Activated CD4-positive, CD25-positive, alpha-beta regulatory T cell treated with anti-CD3 and anti-CD28 coated beads, Interleukin-2, amount 50 U/mL, for 16 hours (primary cell): ENCODE measurements around the gene EVI5L.
"Not testable (repeated sequence)": the region's sequence is repeated elsewhere in the genome, so short reads cannot be mapped to it uniquely, and the experiment has no call there.

Experiments
- DNase-seq: peaks from one replicate; pipeline ENCODE4 v3.0.0-alpha.2; 2020; ENCODE audit warnings: low read depth, low spot score

Gene EVI5L

GRCh38 chr19:7816040-7816439 lies 14.0 kb upstream of the EVI5L start:
- DNase-seq: not testable (repeated sequence)

DNA sequence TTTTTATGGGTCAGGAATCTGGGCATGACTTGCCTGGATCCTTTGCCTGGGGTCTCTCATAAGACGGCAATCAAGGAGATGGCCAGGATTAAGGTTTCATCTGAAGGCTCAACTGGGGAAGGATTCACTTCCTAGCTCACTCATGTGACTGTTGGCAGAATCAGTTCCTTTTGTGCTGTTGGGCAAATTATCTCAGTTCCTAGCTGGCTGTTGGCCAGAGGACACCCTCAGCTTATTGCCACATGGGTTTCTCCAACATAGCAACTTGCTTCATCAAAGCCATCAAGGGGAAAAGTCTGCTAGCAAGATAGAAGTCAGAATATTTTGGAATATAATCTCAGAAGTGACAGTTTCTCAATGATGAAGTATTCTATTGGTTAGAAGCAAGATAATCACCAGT lies 12.2 kb upstream of the EVI5L start:
- no peak for DNase-seq

DNA sequence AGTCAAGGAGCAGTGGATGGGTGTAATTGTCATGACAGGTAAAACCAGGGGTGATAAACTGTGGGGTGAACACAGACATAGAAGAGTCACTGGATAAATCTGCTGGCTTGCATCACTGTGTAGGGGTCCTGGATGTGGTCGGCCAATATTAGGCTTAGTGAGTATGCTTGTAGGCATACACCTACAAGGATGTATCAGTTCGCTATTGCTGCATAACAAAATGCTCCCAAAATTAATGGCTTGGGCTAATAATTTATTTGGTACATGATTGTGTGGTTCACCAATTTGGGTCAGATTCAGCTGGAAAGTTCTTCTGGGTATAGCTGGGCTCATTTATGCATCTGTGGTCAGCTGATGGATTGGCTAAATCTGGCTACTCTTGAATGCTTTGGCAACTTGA lies 11.2 kb upstream of the EVI5L start:
- no peak for DNase-seq

GRCh38 chr19:7819337-7819736 lies 10.7 kb upstream of the EVI5L start:
- DNase-seq: no peak

DNA sequence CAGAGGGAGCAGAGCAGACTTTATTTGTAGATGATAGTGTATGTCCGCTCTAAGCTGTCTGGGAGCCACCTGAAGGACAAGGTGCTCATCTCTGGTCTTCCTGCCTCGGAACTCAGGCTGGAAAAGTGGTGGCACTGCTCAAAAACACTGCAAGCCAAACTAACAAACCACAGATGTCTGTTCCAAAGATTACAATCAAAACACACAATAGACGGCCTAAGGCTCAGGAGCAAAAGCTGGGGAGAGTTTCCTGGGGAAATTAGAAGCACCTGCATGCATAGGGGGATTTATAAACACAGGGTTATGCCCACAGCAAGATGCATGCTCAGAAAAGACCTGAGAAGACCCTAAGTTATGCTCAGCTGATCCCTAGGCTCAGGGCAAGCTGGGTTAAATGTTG lies 9.4 kb upstream of the EVI5L start:
- DNase-seq: no peak

DNA sequence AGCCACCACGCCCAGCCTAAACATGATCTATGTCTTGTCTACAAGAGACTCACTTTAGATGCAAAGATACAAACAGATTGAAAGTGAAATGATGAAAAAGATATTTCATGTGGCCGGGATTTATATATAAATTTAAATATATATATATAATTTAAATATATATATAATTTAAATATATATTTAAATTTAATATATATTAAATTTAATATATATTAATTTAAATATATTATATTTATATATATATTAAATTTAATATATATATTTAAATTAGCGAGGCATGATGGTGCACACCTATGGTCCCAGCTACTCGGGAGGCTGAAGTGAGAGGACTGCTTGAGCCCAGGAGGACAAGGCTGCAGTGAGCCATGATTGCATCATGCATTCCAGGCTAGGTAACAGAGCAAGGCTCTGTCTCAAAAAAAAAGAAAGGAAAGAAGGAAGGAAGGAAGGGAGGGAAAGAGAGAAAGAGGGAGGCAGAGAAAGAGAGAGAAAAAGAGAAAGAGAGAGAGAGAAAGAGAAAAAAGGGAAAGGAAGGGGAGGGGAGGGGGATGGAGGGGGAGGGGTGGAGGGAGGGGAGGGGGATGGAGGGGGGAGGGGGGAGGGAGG lies 7.0 kb upstream of the EVI5L start:
- no peak for DNase-seq

DNA sequence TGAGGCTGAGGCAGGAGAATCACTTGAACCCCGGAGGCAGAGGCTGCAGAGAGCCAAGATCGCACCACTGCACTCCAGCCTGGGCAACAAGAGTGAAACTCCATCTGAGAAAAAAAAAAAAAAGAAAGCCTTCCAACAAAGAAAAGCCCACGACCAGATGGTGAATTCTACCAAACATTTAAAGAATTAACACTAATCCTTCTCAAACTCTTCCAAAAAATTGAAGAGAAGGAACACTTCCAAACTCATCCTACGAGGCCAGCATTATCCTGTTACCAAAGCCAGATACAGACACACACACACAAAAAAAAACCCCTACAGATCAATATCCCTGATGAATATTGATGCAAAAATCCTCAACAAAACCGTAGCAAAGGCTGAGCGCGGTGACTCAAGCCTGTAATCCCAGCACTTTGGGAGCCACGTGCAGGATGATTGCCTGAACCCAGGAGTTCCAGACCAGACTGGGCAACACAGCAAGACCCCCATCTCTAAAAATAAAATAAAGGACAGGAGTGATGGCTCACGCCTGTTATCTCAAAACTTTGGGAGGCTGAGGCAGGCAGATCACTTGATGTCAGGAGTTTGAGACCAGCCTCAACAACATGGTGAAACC lies 6.2 kb upstream of the EVI5L start:
- DNase-seq: no peak

GRCh38 chr19:7829166-7829520 lies 875 bp upstream of the EVI5L start:
- DNase-seq: no peak

DNA sequence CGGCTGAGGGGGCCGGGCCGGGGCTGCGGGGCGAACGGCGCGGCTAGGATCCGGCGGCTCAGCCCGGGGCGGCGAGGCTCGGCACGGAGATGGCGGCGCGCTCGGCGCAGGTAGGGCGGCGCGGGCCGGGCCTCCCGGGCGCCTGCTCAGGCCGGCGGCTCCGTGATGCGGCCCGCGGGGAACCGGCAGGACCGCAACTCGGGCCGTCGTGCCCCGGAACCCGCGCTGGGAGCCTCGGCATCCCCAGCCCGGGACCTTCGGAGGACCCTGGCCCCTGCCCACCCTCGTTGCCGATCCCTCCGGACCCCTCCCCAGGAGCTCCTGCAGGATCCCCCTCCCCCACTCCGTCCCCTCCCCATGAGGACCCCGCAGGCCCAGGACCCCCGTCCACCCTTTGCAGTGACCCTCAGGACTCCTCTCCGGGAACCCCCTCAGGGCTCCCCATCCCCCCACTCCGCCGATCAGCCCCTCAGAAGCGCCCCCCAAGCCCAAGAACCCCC lies 304 bp downstream of the EVI5L start:
- DNase-seq: no peak

DNA sequence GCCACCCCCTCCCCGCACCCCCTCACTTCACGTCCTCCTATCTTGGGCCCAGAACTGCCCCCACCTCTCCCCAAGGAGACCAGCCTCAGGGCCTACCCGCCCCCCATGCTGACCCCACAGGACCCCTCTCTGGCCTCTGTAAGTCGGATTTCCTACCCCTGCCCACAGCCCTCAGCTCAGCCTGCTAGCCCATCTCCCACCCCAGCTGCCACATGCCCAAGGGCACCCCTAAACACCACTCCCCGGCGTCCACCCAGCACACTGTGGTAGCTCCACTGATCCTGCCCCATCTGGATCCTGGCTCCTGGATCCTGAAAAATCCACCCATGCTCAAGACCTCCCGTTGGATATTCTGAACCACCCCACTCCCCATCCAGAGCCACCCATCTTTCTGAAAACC lies 805 bp downstream of the EVI5L start:
- DNase-seq: no peak

GRCh38 chr19:7831452-7831851 lies 1.4 kb downstream of the EVI5L start:
- no peak for DNase-seq

DNA sequence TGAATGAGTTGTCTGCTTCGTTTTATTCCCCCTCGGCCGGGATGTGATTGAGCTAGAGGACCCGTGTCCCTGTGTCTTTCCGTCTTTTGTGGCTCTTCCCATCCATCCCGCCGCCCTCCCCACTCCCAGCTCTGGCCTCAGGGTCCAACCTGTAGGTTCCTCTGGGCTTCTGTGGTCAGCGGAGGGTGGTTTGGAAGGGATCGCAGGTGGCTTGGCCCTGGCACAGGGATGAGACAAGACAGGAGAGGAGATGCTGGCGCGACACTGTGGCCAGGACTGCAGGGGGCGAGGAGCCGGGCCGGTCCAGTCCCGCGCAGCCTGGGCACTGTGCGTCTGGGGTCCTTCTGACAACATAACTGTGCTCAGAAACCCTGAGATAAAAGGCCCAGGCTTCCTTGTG lies 2.0 kb downstream of the EVI5L start:
- DNase-seq: no peak

DNA sequence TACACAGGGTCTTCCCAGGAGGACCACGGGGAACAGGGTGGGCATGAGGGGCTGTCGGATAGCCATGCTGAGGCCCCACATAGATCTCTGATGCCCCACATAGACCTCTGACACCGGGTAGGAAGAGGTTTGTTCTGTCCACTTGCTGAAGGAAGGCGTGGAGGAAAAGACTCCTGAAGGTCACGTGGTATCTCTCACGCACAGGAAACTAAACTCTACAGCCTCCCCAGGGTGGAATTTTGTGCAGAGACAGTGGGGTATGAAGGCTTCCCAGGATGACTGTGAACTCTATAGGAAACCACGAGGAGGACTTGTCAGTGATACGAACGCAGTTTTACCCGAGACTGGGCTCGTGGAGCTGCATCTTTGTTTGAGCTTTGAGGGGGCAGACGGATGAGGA lies 2.8 kb downstream of the EVI5L start:
- DNase-seq: no peak

GRCh38 chr19:7833225-7834099 lies 3.4 kb downstream of the EVI5L start:
- no peak for DNase-seq

DNA sequence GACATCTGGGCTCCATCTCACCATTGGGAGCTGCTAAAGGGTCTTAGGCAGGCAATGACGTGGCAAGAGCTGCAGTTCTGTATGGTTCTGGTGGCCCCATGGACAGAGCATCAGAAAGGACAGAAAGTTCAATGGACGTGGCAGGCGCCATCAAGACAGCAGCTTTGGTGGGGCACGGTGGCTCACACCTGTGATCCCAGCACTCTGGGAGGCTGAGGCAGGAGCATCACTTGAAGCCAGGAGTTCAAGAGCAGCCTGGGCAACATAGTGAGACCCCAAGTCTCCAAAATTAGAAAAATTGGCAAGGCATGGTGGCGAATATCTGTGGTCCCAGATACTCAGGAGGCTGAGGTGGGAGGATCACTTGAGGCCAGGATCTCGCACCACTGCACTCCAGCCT lies 9.5 kb downstream of the EVI5L start:
- no peak for DNase-seq

DNA sequence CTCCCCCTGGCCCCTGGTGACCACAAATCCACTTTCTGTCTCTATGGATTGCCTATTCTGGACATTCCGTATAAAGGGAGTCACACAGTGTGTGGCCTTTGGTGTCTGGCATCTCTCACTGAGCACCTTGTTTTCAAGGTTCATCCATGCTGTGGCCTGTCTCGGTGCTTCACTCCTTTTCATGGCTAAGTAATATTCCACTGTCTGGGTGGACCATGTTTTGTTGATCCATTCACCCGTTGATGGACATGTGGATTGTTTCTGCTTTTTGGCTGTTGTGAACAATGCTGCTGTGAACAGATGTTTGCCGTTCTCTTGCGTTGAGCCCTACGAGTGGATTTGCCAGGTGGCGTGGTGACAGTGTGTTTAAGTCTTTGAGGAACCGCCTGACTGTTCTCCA lies 10.6 kb downstream of the EVI5L start:
- DNase-seq: no peak

DNA sequence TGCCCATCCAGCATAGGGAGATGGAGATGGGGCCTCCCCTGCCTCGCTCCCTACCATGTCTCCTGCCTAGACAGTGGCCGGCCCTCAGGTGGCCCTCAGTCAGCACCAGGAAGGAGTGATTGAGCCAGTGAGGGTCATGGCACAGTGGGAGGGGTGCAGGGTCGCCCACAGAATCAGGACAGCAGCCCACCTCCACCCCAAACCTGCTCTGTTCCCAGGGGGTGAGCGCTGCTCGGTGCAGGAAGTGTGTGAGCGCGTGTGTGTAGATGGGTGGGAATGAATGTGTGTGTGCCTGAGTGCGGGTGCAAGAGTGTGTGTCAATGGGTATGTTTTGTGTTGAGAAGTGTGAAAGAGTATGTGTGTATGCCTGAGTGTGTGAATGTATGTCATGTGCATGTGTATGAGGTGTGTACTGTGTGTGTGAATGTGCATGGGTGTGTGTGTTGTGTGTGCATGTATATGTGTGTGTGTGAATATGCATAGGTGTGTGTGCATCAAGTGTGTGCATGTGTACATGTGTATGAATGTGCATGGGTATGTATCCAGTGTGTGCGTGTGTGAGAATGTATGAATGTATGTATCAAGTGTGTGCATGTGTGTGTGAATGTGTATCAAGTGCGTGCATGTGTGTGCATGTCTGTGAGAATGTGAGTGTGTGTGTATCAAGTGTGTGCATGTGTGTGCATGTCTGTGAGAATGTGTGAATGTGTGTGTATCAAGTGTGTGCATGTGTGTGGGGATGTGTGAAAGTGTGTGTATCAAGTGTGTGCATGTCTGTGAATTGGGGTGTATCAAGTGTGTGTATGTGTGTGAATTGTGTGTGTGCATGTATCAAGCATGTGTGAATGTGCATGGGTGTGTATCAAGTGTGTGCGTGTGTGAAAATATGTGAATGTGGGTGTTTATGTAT lies 12.0 kb downstream of the EVI5L start:
- DNase-seq: no peak

DNA sequence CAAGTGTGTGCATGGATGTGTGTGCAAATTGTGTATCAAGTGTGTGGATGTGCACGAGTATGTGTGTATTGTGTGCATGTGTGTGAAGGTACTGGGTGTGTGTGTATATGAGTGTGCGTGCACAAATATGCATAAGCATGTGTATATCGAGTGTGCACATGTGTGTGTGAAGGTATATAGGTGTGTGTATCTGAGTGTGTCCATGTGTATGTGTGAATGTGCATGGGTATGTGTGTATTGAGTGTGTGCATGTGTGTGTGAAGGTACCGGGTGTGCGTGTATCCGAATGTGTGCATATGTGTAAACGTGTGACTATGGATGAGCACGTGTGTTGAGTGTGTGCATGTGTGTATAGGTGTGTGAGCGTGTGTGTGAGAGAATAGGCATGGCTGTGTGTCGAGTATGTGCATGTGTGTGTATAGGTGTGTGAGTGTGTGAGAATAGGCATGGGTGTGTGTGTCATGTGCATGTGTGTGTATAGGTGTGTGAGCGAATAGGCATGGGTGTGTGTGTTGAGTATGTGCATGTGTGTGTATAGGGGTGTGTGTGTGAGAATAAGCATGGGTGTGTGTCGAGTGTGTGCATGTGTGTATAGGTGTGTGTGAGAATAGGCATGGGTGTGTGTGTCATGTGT lies 12.8 kb downstream of the EVI5L start:
- no peak for DNase-seq

- no peak for DNase-seq
Observed at GRCh38 chr19:7843521-7843920, 13.5 kb downstream of the EVI5L start.

- DNase-seq: no peak
Observed at GRCh38 chr19:7844405-7844804, 14.4 kb downstream of the EVI5L start.

DNA sequence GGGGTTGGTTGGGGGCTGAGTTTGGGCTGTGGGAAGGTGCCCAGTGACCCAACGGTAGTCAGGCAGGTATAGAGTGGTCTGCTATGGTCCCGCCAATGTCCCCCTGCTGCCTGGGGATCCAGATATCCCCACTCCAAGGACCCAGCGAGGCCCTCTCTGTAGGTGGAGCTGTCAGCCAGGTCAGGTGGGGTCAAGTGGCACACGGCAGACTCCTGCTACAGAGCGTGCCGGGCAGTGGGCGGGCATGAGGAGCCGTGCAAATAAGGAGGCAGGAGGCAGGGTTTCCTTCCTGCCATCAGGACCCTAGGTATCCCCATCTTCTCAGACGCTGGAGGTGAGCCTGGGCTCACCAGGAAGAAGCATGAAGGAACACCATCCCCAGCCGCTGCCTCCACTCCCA lies 14.9 kb downstream of the EVI5L start:
- no peak for DNase-seq
